A673 (cell line): Measurements from ENCODE around the gene FGF14.

Source experiments
- CTCF ChIP-seq: fragments of 300-800, 200-600 bp; sonication (generic); conservative IDR thresholded peaks from 2 replicates; pipeline ENCODE4 v1.5.1; 2017; ENCODE audit warnings: low read depth, mild to moderate bottlenecking, antibody characterized with exemption, low read length, moderate library complexity, mixed read lengths
- EZH2 ChIP-seq: fragments of 200-600 bp; sonication (generic); IDR thresholded peaks from 2 replicates; pipeline ENCODE4 v1.6.1; 2017; ENCODE audit warnings: borderline replicate concordance, low read depth, mild to moderate bottlenecking, mixed read lengths, antibody characterized with exemption, low read length; ENCODE audit not compliant: poor library complexity, severe bottlenecking

GRCh38 chr13:101939370-101939769, 462.5 kb downstream of the FGF14 start:
- TF ChIP-seq CTCF (no peak), EZH2 (no peak)
